Astrocyte of the spinal cord (primary cell): ENCODE data around the gene SERPINC1.
"Not testable (repeated sequence)": the region's sequence is repeated elsewhere in the genome, so short reads cannot be mapped to it uniquely, and the experiment has no call there.

ENCODE experiments used
- DNase-seq: peaks from one replicate; pipeline ENCODE4 v3.0.0; 2011; ENCODE audit warnings: low read depth, low spot score
- H3K4me3 ChIP-seq: 2 replicates; pipeline ENCODE4 v1.5.1; 2011; ENCODE audit warnings: low read depth, mild to moderate bottlenecking, low read length, moderate library complexity
- in situ Hi-C: cut with HindIII; loops from 2 replicates; pipeline ENCODE4 v1.10.0; 2017; ENCODE audit warnings: low sequenced_read_pairs
- TF ChIP-seq, protein P1 (sequence below): IDR thresholded peaks from 2 replicates; pipeline ENCODE4 v1.5.1; 2012; ENCODE audit warnings: low read depth, mild to moderate bottlenecking, low read length, inconsistent platforms

Gene SERPINC1

DNA sequence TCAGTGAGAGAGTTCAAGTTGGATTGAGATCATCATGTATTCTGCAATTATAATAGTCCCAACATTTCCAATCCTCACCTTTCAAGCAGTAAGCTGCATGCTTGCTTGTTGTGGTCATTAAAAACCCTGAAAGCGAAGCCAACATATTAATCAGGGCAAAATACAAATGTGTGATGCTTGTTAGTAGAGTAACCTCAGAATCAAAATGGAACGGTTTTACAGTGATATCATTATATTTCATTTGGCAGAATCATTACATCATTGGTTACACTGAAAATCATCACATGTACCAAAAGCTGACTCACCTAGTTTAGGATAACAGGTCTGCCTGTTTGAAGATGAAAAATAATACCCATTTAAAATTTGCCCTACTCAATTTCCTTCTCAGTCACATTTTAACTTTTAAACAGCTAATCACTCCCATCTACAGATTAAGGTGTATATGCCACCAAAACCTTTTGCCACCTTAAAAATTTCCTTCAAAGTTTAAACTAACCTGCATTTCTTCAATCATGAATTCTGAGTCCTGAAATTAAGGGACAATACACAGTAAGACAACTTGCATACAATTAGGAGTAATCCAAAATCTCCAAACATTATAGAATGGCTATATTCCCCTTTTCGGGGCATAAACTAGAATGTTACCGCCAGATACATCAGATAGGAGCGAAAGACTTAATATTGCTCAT, 52.8 kb downstream of the SERPINC1 start:
- TF ChIP-seq, protein P1, sequence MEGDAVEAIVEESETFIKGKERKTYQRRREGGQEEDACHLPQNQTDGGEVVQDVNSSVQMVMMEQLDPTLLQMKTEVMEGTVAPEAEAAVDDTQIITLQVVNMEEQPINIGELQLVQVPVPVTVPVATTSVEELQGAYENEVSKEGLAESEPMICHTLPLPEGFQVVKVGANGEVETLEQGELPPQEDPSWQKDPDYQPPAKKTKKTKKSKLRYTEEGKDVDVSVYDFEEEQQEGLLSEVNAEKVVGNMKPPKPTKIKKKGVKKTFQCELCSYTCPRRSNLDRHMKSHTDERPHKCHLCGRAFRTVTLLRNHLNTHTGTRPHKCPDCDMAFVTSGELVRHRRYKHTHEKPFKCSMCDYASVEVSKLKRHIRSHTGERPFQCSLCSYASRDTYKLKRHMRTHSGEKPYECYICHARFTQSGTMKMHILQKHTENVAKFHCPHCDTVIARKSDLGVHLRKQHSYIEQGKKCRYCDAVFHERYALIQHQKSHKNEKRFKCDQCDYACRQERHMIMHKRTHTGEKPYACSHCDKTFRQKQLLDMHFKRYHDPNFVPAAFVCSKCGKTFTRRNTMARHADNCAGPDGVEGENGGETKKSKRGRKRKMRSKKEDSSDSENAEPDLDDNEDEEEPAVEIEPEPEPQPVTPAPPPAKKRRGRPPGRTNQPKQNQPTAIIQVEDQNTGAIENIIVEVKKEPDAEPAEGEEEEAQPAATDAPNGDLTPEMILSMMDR: no peak
- in situ Hi-C loops: no loop called here
- no peak for DNase-seq
- peak overlapping the region; percentile 91 for H3K4me3 ChIP-seq

DNA sequence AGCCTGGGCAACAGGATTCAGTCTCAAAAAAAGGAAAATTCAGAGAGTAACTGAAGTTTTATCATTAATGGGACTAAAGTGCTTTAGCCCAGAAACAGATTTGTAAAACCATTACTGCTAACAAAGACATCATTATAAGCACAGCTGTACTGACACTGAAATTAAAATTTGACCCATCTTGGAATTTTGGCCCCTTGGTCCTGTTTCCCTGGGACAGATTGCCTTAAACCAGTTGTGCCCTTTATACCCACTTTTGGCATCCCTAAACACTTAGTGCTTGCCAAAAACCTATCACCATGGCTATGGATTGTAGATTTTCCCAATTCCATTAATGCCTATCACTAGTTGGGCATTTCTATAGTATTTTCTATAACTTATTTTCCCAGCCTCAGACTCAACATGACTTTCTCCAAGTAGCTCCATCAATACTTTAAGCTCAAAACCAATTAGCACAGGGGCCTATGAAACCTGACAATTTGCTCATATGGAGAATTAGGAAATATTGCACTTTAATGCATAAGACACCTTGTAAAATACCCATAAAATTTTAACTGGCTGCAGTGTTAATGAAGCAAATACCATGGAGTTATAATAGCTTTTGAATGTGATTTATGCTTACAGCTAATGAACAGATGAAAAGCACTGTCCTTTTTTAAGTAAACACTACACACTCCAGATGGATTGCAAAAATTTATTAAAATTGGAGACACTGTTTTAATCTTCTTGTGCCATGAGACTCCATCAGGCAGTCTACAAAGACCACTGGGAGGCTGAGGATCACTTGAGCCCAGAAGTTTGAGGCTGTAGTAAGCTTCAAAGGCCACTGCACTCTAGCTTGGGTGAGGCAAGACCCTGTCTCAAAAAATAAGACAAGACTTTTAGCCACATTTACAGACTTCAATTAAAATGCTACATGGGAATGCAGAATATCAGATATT, 53.6 kb downstream of the SERPINC1 start:
- no peak overlapping the region for H3K4me3 ChIP-seq
- in situ Hi-C loops: no loop called here
- TF ChIP-seq, protein P1: no peak
- no peak for DNase-seq

DNA sequence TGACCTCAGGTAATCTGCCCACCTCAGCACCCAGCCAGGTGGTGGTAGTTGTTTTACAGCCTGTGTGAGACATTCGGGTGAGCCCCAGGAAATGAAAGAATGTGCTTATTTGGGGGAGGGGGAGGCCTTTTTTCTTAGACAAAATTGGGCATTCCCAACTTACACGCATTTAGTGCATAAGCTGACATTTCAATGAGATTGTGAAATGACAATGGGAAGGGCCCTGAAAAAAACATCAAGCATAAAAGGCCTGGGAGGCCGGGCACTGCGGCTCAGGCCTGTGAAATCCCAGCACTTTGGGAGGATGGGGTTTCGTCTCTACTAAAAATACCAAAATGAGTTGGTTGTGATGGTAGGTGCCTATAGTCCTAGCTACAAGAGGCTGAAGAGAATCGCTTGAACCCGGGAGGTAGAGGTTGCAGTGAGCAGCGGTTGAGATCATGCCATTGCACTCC, 54.3 kb downstream of the SERPINC1 start:
- in situ Hi-C loops: no loop called here
- H3K4me3 ChIP-seq: no peak overlapping the region
- TF ChIP-seq, protein P1: no peak
- no peak for DNase-seq

DNA sequence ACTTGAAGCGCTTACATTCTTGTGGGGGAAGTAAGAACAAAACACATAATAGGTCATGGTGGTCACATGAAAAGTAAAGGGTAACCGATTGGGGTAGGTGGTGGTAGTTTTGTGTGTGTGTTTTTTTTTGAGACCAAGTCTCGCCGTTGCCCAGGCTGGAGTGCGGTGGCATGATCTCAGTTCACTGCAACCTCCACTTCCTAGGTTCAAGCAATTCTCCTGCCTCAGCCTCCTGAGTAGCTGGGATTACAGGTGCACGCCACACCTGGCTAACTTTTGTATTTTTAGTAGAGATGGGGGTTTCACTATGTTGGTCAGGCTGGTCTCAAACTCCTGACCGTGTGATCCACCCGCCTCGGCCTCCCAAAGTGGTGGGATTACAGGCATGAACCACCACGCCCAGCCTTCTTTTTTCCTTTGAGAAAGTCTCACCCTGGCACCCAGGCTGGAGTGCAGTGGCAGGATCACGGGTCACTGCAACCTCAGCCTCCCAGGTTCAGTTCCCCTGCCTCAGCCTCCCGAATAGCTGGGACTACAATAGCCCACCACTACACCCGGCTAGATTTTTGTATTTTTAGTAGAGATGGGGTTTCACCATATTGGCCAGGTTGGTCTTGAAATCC, 54.9 kb downstream of the SERPINC1 start:
- DNase-seq, H3K4me3 ChIP-seq, in situ Hi-C loops: not testable (repeated sequence)

DNA sequence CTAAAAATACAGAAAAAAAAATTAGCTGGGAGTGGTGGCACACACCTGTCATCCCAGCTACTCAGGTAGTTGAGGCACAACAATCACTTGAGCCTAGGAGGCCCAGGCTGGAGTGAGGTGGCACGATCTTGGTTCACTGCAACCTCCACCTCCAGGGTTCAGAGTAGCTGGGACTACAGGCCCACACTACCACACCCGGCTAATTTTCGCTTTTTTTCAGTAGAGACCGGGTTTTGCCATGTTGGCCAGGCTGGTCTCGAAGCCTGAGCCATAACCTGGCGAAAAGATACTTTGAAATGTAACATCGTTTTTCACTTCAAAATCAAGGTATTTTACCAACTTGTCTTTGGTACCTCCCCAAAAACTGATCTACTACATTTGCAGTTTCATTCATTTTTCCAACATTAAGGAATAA, 55.4 kb downstream of the SERPINC1 start:
- in situ Hi-C loops: no loop called here
- H3K4me3 ChIP-seq: no peak overlapping the region
- TF ChIP-seq, protein P1: no peak
- DNase-seq: no peak

DNA sequence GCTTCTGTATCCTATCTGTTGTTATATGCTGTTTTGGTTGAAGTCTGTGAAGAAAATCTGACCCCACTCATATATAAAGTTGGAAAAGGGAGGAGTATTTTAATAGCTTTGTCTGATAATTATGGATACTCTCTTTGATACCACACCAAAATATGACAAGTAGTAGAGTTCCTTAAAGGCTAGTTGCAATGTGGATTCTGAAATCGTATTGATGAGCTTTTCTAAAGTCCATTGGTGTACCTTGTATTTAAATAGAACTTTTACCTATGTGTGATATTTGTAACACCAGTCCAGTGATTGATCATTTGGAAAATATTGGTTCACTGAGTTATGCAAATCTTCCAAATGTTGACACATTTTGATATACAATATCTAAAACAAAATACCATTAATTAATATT, 57.1 kb downstream of the SERPINC1 start:
- H3K4me3 ChIP-seq: no peak overlapping the region
- in situ Hi-C loops: no loop called here
- DNase-seq: no peak
- TF ChIP-seq, protein P1: no peak

DNA sequence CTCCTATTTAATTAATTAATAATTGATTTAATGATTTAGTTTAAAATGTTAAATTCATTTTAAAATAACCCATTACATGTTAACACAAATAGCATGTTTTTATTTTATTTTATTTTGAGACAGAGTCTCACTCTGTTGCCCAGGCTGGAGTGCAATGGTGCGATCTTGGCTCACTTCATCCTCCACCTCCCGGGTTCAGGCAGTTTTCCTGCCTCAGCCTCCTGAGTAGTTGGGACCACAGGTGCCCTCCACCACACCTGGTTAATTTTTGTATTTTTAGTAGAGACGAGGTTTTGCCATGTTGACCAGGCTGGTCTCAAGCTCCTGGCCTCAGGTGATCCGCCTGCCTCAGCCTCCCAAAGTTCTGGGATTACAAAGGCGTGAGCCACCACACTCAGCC, 57.6 kb downstream of the SERPINC1 start:
- DNase-seq, H3K4me3 ChIP-seq, in situ Hi-C loops: not testable (repeated sequence)
